Sigmoid colon (tissue), 7 donors: ENCODE results near the gene SLC22A3. TPM values are rescaled to one million over a fixed set of nuclear protein-coding genes. Genes with fewer than 3 reads are reported as not detected.

Experiments used
- DNase-seq: peaks from one replicate; pipeline ENCODE4 v3.0.0-alpha.2; 2019
- H3K27ac ChIP-seq, 4 donors: fragments of 200-600 bp; sonication (generic); one replicate each; pipeline ENCODE4 v1.5.1; 2016 to 2019; ENCODE audit warnings: mild to moderate bottlenecking in 1 of 4
- H3K27me3 ChIP-seq, 3 donors: fragments of 200-600 bp; sonication (generic); one replicate each; pipeline ENCODE4 v1.5.1; 2019; ENCODE audit warnings: mild to moderate bottlenecking in 1 of 3
- H3K36me3 ChIP-seq, 4 donors: fragments of 200-600 bp; sonication (generic); one replicate each; pipeline ENCODE4 v1.5.1; 2016 to 2019
- H3K4me1 ChIP-seq, 4 donors: fragments of 200-600 bp; sonication (generic); one replicate each; pipeline ENCODE4 v1.5.1; 2017 to 2019
- H3K4me3 ChIP-seq, 4 donors: fragments of 200-600 bp; sonication (generic); one replicate each; pipeline ENCODE4 v1.5.1; 2017 to 2019; ENCODE audit warnings: mild to moderate bottlenecking in 2 of 4, moderate library complexity in 1 of 4
- H3K9me3 ChIP-seq, 4 donors: fragments of 200-600 bp in 3 of 4; sonication (generic) in 3 of 4; one replicate each; pipeline versions ENCODE4 v1.5.1 to v1.6.1; 2013 to 2019
- CTCF ChIP-seq, 4 experiments: fragments of 450-650 bp in 3 of 4; fragments of 200-600 bp in 1 of 4; IDR thresholded peaks; one replicate each; pipeline ENCODE4 v1.5.1; 2016 to 2019; ENCODE audit warnings: antibody characterized with exemption in 4 of 4, mild to moderate bottlenecking in 3 of 4, moderate library complexity in 2 of 4
- EP300 ChIP-seq, 4 donors: sonication (generic); formaldehyde crosslinking; IDR thresholded peaks; one replicate each; pipeline ENCODE4 v1.6.1; 2017; ENCODE audit warnings: antibody characterized with exemption in 4 of 4
- POLR2A ChIP-seq, 2 donors: fragments of 450-650 bp; IDR thresholded peaks; one replicate each; pipeline ENCODE4 v1.6.1; 2016; ENCODE audit warnings: antibody characterized with exemption in 2 of 2, mild to moderate bottlenecking in 2 of 2, moderate library complexity in 2 of 2
- POLR2AphosphoS5 ChIP-seq, 4 donors: sonication (generic); formaldehyde crosslinking; IDR thresholded peaks; one replicate each; pipeline ENCODE4 v1.6.1; 2017; ENCODE audit warnings: antibody characterized with exemption in 4 of 4
- WGBS, 2 donors: extraction: QIAGEN DNeasy Blood & Tissue Kit; methylation state at CpG; one replicate each; pipeline ENCODE4 v1.1.7; 2013; 5-methylcytosine and 5-hydroxymethylcytosine counted together
- intact Hi-C: fragments of 100-400 bp; cut with DNase I; formaldehyde crosslinking; loops from one replicate; pipeline ENCODE4 v1.15.1; 2023
- polyA plus RNA-seq, 3 donors: library from polyadenylated mRNA; stranded (reverse); fragments of 200-250 nt; gene quantifications; one replicate each; pipeline ENCODE4 v1.2.3, GENCODE V29; 2013
- total RNA-seq, 4 donors: library from RNA; depleted of rRNA; stranded (reverse); fragments of >200 nt; gene quantifications; one replicate each; pipeline ENCODE4 v1.1.0, GENCODE V29; 2016
- donor health status: healthy with polysubstance abuse.
- donor health status: Bipolar disorder and iron deficiency.
- donor health status: healthy.

Gene SLC22A3
- total and polyA plus RNA-seq, 7 donors: 0.23 to 26.3 (median 13.6) TPM

- intact Hi-C loops: loop anchor here (1.0 to 5.0 kb wide), 3 partner anchors 38 to 208 kb away; no protein-coding TSS in a partner anchor
- H3K4me1 ChIP-seq: peaks cover 0 to 29% (median 16%) of the 10 kb centered on the region in 4 donors
- DNase-seq: no peak
- no peaks in the 10 kb centered on the region for H3K27me3 ChIP-seq
- H3K9me3 ChIP-seq: no peaks in the 10 kb centered on the region
- peak overlapping the region; percentile 81 to 89 (median 84) for H3K27ac ChIP-seq
- 2 to 5% methylated on average over 23 of the region's 23 CpGs for WGBS, 2 donors
- H3K4me3 ChIP-seq: peak overlapping the region; percentile 57 to 87 (median 74)
- no peaks in the 10 kb centered on the region for H3K36me3 ChIP-seq
- TF ChIP-seq EP300 (IDR thresholded peaks at IDR 0.05): no peak
- no peak for TF ChIP-seq POLR2AphosphoS5 (IDR thresholded peaks at IDR 0.05)
- no peak for TF ChIP-seq POLR2A (IDR thresholded peaks at IDR 0.05)
- TF ChIP-seq CTCF (IDR thresholded peaks at IDR 0.05): no peak
Measured at GRCh38 chr6:160349020-160349441, 853 bp downstream of the SLC22A3 start.

- WGBS, 2 donors: 52 to 84% methylated on average over 11 of the region's 11 CpGs
- intact Hi-C loops: loop anchor here (1.0 to 5.0 kb wide), 4 partner anchors 37 to 209 kb away; no protein-coding TSS in a partner anchor
- peak overlapping the region; percentile 57 to 87 (median 74) for H3K4me3 ChIP-seq
- H3K27me3 ChIP-seq: no peaks in the 10 kb centered on the region
- peaks cover 0 to 29% (median 16%) of the 10 kb centered on the region in 4 donors for H3K4me1 ChIP-seq
- no peaks in the 10 kb centered on the region for H3K36me3 ChIP-seq
- TF ChIP-seq CTCF (IDR thresholded peaks at IDR 0.05) (no peak), POLR2A (IDR thresholded peaks at IDR 0.05) (no peak), POLR2AphosphoS5 (IDR thresholded peaks at IDR 0.05) (no peak), EP300 (IDR thresholded peaks at IDR 0.05) (no peak)
- no peaks in the 10 kb centered on the region for H3K9me3 ChIP-seq
- no peak for DNase-seq
- H3K27ac ChIP-seq: peak overlapping the region in 1 of 4 donors; percentile 89
Measured at GRCh38 chr6:160349814-160350350, 1.7 kb downstream of the SLC22A3 start.

GRCh38 chr6:160353950-160354496 lies 5.8 kb downstream of the SLC22A3 start:
- intact Hi-C loops: loop anchor here (5.0 kb wide), 1 partner anchor 103 kb away; no protein-coding TSS in a partner anchor
- 84 to 86% methylated on average over 2 of the region's 2 CpGs for WGBS, 2 donors
- DNase-seq: no peak
- H3K27me3 ChIP-seq: no peaks in the 10 kb centered on the region
- no peaks in the 10 kb centered on the region for H3K36me3 ChIP-seq
- no peaks in the 10 kb centered on the region for H3K9me3 ChIP-seq
- H3K4me1 ChIP-seq: peaks cover 0 to 37% (median 22%) of the 10 kb centered on the region in 4 donors
- H3K27ac ChIP-seq: no peak overlapping the region
- H3K4me3 ChIP-seq: no peak overlapping the region
- TF ChIP-seq POLR2A (IDR thresholded peaks at IDR 0.05): no peak
- TF ChIP-seq CTCF (IDR thresholded peaks at IDR 0.05): no peak
- TF ChIP-seq EP300 (IDR thresholded peaks at IDR 0.05): no peak
- TF ChIP-seq POLR2AphosphoS5 (IDR thresholded peaks at IDR 0.05): no peak

- Histone ChIP-seq H3K27me3 (no peaks in the 10 kb centered on the region), H3K4me3 (no peak overlapping the region), H3K4me1 (peaks cover 0 to 27% (median 14%) of the 10 kb centered on the region in 4 donors), H3K9me3 (no peaks in the 10 kb centered on the region), H3K36me3 (no peaks in the 10 kb centered on the region), H3K27ac (no peak overlapping the region)
- 84 to 88% methylated on average over 7 of the region's 7 CpGs for WGBS, 2 donors
- DNase-seq: no peak
- intact Hi-C loops: no loop called here
- TF ChIP-seq CTCF (IDR thresholded peaks at IDR 0.05) (no peak), POLR2A (IDR thresholded peaks at IDR 0.05) (no peak), EP300 (IDR thresholded peaks at IDR 0.05) (no peak), POLR2AphosphoS5 (IDR thresholded peaks at IDR 0.05) (no peak)
Measured at GRCh38 chr6:160355001-160355400, 6.8 kb downstream of the SLC22A3 start.
